NT2/D1 (cell line): Measurements from ENCODE around the gene NSD1.
"Not testable (repeated sequence)": the region's sequence is repeated elsewhere in the genome, so short reads cannot be mapped to it uniquely, and the experiment has no call there.

Experiments used
- YY1 ChIP-seq: IDR thresholded peaks from 2 replicates; pipeline ENCODE4 v1.6.1; 2011; ENCODE audit not compliant: insufficient read length, insufficient read depth
- ZNF274 ChIP-seq: IDR thresholded peaks from 2 replicates; pipeline ENCODE4 v1.6.1; 2011; ENCODE audit warnings: mild to moderate bottlenecking, low read depth, low read length

DNA sequence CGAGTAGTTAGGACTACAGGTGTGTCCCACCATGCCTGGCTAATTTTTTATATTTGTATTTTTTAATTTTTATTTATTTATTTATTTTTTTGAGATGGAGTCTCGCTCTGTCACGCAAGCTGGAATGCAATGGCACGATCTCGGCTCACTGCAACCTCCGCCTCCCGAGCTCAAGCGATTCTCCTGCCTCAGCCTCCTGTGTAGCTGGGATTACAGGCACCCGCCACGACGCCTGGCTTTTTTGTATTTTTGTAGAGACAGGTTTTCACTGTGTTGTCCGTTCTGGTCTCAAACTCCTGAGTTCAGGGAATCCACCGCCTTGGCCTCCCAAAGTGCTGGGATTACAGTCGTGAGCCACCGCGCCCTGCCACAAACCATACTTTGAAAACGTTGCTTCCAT lies 16.5 kb downstream of the NSD1 start:
- not testable (repeated sequence) for TF ChIP-seq YY1, ZNF274
